ENCODE results near the gene ANO9. TPM values are rescaled to one million over a fixed set of nuclear protein-coding genes. Genes with fewer than 3 reads are reported as not detected.

The ANO9 gene
- total RNA-seq, 1 donor from 2014 or later, result not detected

DNA sequence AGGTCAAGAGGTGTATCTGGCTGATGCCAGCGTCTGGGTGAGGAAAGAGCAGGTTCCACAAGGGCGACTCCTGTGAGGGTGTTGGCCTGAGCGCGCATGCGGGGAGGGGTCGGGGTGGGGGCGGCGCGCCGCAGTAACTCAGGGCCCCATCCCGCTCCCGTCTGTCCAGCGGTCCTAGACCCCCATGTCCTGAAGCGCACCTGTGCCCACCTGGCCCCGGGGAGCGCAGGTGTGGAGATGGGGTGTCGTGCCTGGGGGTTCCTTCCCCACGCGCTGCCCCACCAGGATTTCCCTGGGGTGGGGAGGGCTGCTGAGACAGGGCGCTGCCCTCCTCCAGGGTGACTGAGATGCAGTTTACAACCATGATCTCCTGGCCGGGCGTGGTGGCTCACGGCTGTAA is 44.4 kb upstream of the ANO9 start:
- Histone ChIP-seq H3K4me1 (ENCODE audit: control insufficient read depth in 3 of 3, insufficient read depth in 3 of 3, low read length in 3 of 3) (no peaks in the 10 kb centered on the region), H3K36me3 (ENCODE audit: control insufficient read depth in 3 of 3, insufficient read depth in 3 of 3, low read length in 3 of 3) (peaks cover 7 to 20% (median 13%) of the 10 kb centered on the region in 3 donors), H3K27me3 (ENCODE audit: control insufficient read depth in 3 of 3, insufficient read depth in 3 of 3, low read length in 3 of 3) (no peaks in the 10 kb centered on the region), H3K9me3 (ENCODE audit: control insufficient read depth in 3 of 3, low read length in 3 of 3) (no peaks in the 10 kb centered on the region), H3K4me3 (ENCODE audit: low read length in 3 of 3) (no peak overlapping the region), H3K9ac (ENCODE audit: low read depth in 1 of 3, low read length in 3 of 3) (no peak overlapping the region), H3K27ac (ENCODE audit: low read depth, low read length) (no peak overlapping the region)

- Histone ChIP-seq H3K9me3 (ENCODE audit: control insufficient read depth in 3 of 3, low read length in 3 of 3) (no peaks in the 10 kb centered on the region), H3K9ac (ENCODE audit: low read depth in 1 of 3, low read length in 3 of 3) (no peak overlapping the region), H3K27ac (ENCODE audit: low read depth, low read length) (no peak overlapping the region), H3K27me3 (ENCODE audit: control insufficient read depth in 3 of 3, insufficient read depth in 3 of 3, low read length in 3 of 3) (no peaks in the 10 kb centered on the region), H3K36me3 (ENCODE audit: control insufficient read depth in 3 of 3, insufficient read depth in 3 of 3, low read length in 3 of 3) (peaks cover 0 to 5% (median 2%) of the 10 kb centered on the region in 3 donors), H3K4me3 (ENCODE audit: low read length in 3 of 3) (no peak overlapping the region), H3K4me1 (ENCODE audit: control insufficient read depth in 3 of 3, insufficient read depth in 3 of 3, low read length in 3 of 3) (no peaks in the 10 kb centered on the region)
These were observed 42.8 kb upstream of the ANO9 start for GRCh38 chr11:484616-485015.

GRCh38 chr11:479311-479710 is 37.5 kb upstream of the ANO9 start:
- Histone ChIP-seq H3K4me1 (ENCODE audit: control insufficient read depth in 3 of 3, insufficient read depth in 3 of 3, low read length in 3 of 3) (no peaks in the 10 kb centered on the region), H3K4me3 (ENCODE audit: low read length in 3 of 3) (no peak overlapping the region), H3K27me3 (ENCODE audit: control insufficient read depth in 3 of 3, insufficient read depth in 3 of 3, low read length in 3 of 3) (no peaks in the 10 kb centered on the region), H3K9ac (ENCODE audit: low read depth in 1 of 3, low read length in 3 of 3) (no peak overlapping the region), H3K9me3 (ENCODE audit: control insufficient read depth in 3 of 3, low read length in 3 of 3) (no peaks in the 10 kb centered on the region), H3K36me3 (ENCODE audit: control insufficient read depth in 3 of 3, insufficient read depth in 3 of 3, low read length in 3 of 3) (peaks cover 0 to 3% (median 2%) of the 10 kb centered on the region in 3 donors), H3K27ac (ENCODE audit: low read depth, low read length) (no peak overlapping the region)

DNA sequence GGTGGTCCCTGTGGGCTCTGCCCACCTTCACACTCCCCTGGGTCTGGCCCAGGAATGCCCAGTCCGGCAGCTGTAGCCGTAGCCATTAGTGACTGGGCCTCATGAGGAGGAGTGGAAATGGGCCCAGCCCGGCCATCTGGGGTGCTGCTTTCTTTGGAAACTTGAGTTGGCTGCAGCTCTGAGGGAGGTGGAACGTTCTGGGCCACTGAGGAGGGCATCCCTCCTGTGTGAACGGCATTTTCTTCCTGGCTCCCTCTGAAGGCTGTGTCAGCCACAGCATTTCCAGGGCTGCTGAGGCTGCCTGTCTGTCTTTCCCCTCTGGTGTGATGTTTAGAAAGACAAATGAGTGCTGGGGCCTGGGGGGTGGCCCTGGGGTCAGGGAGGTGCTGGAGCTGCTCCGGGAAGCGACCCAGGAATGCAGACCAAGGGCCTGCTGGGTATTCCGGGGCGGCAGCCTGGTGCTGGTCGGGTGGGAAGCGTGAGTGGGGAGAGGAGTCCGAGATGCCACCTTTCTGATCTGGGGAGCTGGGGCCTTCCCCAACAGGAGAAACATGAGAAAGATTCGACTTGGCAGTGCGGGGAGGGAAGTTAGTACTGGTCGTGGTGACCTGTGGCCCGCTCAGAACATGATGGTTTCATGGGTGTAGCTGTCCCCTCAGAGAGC is 35.4 kb upstream of the ANO9 start:
- Histone ChIP-seq H3K4me1 (ENCODE audit: control insufficient read depth in 3 of 3, insufficient read depth in 3 of 3, low read length in 3 of 3) (no peaks in the 10 kb centered on the region), H3K27me3 (ENCODE audit: control insufficient read depth in 3 of 3, insufficient read depth in 3 of 3, low read length in 3 of 3) (no peaks in the 10 kb centered on the region), H3K9me3 (ENCODE audit: control insufficient read depth in 3 of 3, low read length in 3 of 3) (no peaks in the 10 kb centered on the region), H3K4me3 (ENCODE audit: low read length in 3 of 3) (no peak overlapping the region), H3K36me3 (ENCODE audit: control insufficient read depth in 3 of 3, insufficient read depth in 3 of 3, low read length in 3 of 3) (peaks cover 2 to 3% (median 3%) of the 10 kb centered on the region in 3 donors), H3K27ac (ENCODE audit: low read depth, low read length) (no peak overlapping the region), H3K9ac (ENCODE audit: low read depth in 1 of 3, low read length in 3 of 3) (no peak overlapping the region)

- Histone ChIP-seq H3K4me1 (ENCODE audit: control insufficient read depth in 3 of 3, insufficient read depth in 3 of 3, low read length in 3 of 3) (no peaks in the 10 kb centered on the region), H3K9me3 (ENCODE audit: control insufficient read depth in 3 of 3, low read length in 3 of 3) (no peaks in the 10 kb centered on the region), H3K9ac (ENCODE audit: low read depth in 1 of 3, low read length in 3 of 3) (no peak overlapping the region), H3K27me3 (ENCODE audit: control insufficient read depth in 3 of 3, insufficient read depth in 3 of 3, low read length in 3 of 3) (no peaks in the 10 kb centered on the region), H3K27ac (ENCODE audit: low read depth, low read length) (no peak overlapping the region), H3K36me3 (ENCODE audit: control insufficient read depth in 3 of 3, insufficient read depth in 3 of 3, low read length in 3 of 3) (peaks cover 2 to 3% (median 3%) of the 10 kb centered on the region in 3 donors), H3K4me3 (ENCODE audit: low read length in 3 of 3) (no peak overlapping the region)
These were observed 34.6 kb upstream of the ANO9 start for GRCh38 chr11:476416-476815.

DNA sequence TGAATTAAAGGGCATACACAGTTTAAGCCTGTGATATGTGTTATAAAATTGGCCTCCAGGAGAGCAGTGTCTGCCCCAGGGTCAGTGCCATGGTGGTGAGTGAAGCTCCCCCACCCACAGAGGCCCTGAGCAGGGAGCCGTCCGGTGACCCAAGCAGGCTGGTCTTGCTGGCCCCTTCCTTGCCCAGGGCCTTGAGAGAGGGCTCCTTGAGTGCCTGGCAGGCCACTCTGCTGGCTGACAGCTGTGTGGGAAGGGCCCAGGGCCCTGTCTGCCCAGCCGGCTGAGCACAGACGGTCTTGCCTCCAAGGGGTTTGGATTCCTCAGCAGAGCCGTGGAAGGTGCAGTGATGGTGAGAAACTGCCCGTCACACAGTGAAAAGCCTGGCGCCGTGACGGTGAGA is 34.1 kb upstream of the ANO9 start:
- Histone ChIP-seq H3K9ac (ENCODE audit: low read depth in 1 of 3, low read length in 3 of 3) (no peak overlapping the region), H3K27me3 (ENCODE audit: control insufficient read depth in 3 of 3, insufficient read depth in 3 of 3, low read length in 3 of 3) (no peaks in the 10 kb centered on the region), H3K27ac (ENCODE audit: low read depth, low read length) (no peak overlapping the region), H3K4me1 (ENCODE audit: control insufficient read depth in 3 of 3, insufficient read depth in 3 of 3, low read length in 3 of 3) (no peaks in the 10 kb centered on the region), H3K4me3 (ENCODE audit: low read length in 3 of 3) (no peak overlapping the region), H3K36me3 (ENCODE audit: control insufficient read depth in 3 of 3, insufficient read depth in 3 of 3, low read length in 3 of 3) (peaks cover 2 to 3% (median 3%) of the 10 kb centered on the region in 3 donors), H3K9me3 (ENCODE audit: control insufficient read depth in 3 of 3, low read length in 3 of 3) (no peaks in the 10 kb centered on the region)

DNA sequence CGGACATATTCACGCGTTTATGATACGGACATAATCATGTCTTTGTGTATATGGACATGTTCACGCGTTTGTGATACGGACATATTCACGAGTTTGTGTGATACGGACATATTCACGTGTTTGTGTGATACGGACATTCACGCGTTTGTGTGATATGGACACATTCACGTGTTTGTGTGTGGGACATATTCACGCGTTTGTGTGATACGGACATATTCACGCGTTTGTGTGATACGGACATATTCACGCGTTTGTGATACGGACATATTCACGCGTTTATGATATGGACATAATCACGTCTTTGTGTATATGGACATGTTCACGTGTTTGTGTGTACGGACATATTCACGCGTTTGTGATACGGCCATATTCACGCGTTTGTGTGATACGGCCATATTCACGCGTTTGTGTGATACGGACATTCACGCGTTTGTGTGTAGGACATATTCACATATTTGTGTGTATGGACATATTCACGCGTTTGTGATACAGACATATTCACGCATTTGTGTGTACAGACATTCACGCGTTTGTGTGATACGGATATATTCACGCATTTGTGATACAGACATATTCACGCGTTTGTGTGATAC is 33.2 kb upstream of the ANO9 start:
- Histone ChIP-seq H3K27ac (ENCODE audit: low read depth, low read length) (no peak overlapping the region), H3K9me3 (ENCODE audit: control insufficient read depth in 3 of 3, low read length in 3 of 3) (no peaks in the 10 kb centered on the region), H3K4me1 (ENCODE audit: control insufficient read depth in 3 of 3, insufficient read depth in 3 of 3, low read length in 3 of 3) (peaks cover 3 to 4% (median 3%) of the 10 kb centered on the region in 3 donors), H3K27me3 (ENCODE audit: control insufficient read depth in 3 of 3, insufficient read depth in 3 of 3, low read length in 3 of 3) (no peaks in the 10 kb centered on the region), H3K4me3 (ENCODE audit: low read length in 3 of 3) (no peak overlapping the region), H3K9ac (ENCODE audit: low read depth in 1 of 3, low read length in 3 of 3) (no peak overlapping the region), H3K36me3 (ENCODE audit: control insufficient read depth in 3 of 3, insufficient read depth in 3 of 3, low read length in 3 of 3) (peaks cover 2 to 3% (median 3%) of the 10 kb centered on the region in 3 donors)

- Histone ChIP-seq H3K27me3 (ENCODE audit: control insufficient read depth in 3 of 3, insufficient read depth in 3 of 3, low read length in 3 of 3) (no peaks in the 10 kb centered on the region), H3K27ac (ENCODE audit: low read depth, low read length) (no peak overlapping the region), H3K9me3 (ENCODE audit: control insufficient read depth in 3 of 3, low read length in 3 of 3) (no peaks in the 10 kb centered on the region), H3K4me3 (ENCODE audit: low read length in 3 of 3) (no peak overlapping the region), H3K36me3 (ENCODE audit: control insufficient read depth in 3 of 3, insufficient read depth in 3 of 3, low read length in 3 of 3) (peaks cover 0 to 3% (median 2%) of the 10 kb centered on the region in 3 donors), H3K9ac (ENCODE audit: low read depth in 1 of 3, low read length in 3 of 3) (no peak overlapping the region), H3K4me1 (ENCODE audit: control insufficient read depth in 3 of 3, insufficient read depth in 3 of 3, low read length in 3 of 3) (peaks cover 10 to 11% (median 10%) of the 10 kb centered on the region in 3 donors)
These were observed 32.4 kb upstream of the ANO9 start for GRCh38 chr11:473962-474785.

DNA sequence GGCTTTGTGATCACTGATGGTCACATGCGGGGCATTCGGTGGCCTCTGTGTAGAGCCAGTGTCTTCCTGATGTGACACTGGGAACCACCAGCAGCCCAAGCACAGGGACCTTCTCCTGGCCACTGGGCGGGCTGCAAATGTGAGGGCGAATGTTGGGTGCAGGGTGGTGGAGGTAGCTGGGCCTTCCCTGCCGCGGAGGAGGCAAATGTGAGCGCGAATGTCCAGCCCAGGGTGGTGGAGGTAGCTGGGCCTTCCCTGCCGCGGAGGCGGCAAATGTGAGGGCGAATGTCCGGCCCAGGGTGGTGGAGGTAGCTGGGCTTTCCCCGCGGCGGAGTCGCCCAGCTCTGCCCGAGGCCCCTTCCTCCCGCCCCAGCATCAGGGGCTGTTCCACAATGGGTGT is 31.6 kb upstream of the ANO9 start:
- no peak overlapping the region for H3K4me3 ChIP-seq (ENCODE audit: low read length in 3 of 3)
- no peaks in the 10 kb centered on the region for H3K9me3 ChIP-seq (ENCODE audit: control insufficient read depth in 3 of 3, low read length in 3 of 3)
- peaks cover 10 to 14% (median 13%) of the 10 kb centered on the region in 3 donors for H3K4me1 ChIP-seq (ENCODE audit: control insufficient read depth in 3 of 3, insufficient read depth in 3 of 3, low read length in 3 of 3)
- no peak overlapping the region for H3K9ac ChIP-seq (ENCODE audit: low read depth in 1 of 3, low read length in 3 of 3)
- no peak overlapping the region for H3K27ac ChIP-seq (ENCODE audit: low read depth, low read length)
- no peaks in the 10 kb centered on the region for H3K27me3 ChIP-seq (ENCODE audit: control insufficient read depth in 3 of 3, insufficient read depth in 3 of 3, low read length in 3 of 3)
- peaks cover 0 to 3% (median 2%) of the 10 kb centered on the region in 3 donors for H3K36me3 ChIP-seq (ENCODE audit: control insufficient read depth in 3 of 3, insufficient read depth in 3 of 3, low read length in 3 of 3)

GRCh38 chr11:472816-473215 is 31.0 kb upstream of the ANO9 start:
- Histone ChIP-seq H3K4me1 (ENCODE audit: control insufficient read depth in 3 of 3, insufficient read depth in 3 of 3, low read length in 3 of 3) (peaks cover 14 to 19% (median 15%) of the 10 kb centered on the region in 3 donors), H3K9me3 (ENCODE audit: control insufficient read depth in 3 of 3, low read length in 3 of 3) (no peaks in the 10 kb centered on the region), H3K9ac (ENCODE audit: low read depth in 1 of 3, low read length in 3 of 3) (no peak overlapping the region), H3K4me3 (ENCODE audit: low read length in 3 of 3) (no peak overlapping the region), H3K27ac (ENCODE audit: low read depth, low read length) (no peak overlapping the region), H3K27me3 (ENCODE audit: control insufficient read depth in 3 of 3, insufficient read depth in 3 of 3, low read length in 3 of 3) (no peaks in the 10 kb centered on the region), H3K36me3 (ENCODE audit: control insufficient read depth in 3 of 3, insufficient read depth in 3 of 3, low read length in 3 of 3) (peaks cover 0 to 3% (median 2%) of the 10 kb centered on the region in 3 donors)

Data from skeletal muscle tissue (tissue), 4 donors.